ENCODE data around the gene KBTBD8. TPM values are rescaled to one million over a fixed set of nuclear protein-coding genes. Genes with fewer than 3 reads are reported as not detected.
A peak's percentile ranks its signal among the peaks of the same experiment; 100 is the strongest.

KBTBD8 gene
- total RNA-seq, 2 experiments from 2014 or later: 28.5 to 30.6 TPM

DNA sequence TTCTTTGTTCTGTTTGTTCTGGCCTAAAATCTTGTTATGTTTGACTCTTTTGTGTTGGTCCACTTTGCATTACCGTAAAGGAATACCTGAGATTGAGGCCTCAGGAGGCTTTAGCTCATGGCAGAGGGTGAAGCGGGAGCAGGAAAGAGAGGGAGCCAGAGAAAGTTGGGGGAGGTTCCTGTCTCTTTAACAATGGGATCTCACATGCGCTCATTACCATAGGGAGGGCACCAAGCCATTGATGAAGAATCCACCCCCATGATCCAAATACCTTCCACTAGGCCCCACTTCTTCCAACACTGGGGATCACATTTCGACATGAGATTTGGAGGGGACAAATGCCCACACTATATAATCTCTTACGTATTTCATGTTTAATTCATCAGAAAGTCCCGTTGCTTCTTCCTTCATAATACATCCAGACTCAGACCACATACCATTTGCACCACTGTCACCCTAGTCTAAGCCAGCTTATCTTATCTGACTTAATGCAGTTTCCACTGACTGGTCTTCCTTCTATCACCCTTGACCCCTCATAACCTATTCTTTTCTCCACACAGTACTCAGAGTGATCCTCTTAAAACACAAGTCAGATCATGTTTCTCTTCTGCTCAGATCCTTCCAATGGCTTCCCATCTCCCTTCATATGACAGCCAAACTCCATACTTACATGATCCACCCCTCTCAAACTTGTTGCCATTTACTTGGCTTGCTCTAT lies 13.5 kb downstream of the KBTBD8 start:
- Mint-ChIP-seq H3K4me3 (no peak overlapping the region), H3K27ac (no peak overlapping the region), H3K36me3 (peaks cover 35% of the 10 kb centered on the region), H3K9me3 (no peaks in the 10 kb centered on the region), H3K4me1 (peaks cover 15% of the 10 kb centered on the region), H3K27me3 (no peaks in the 10 kb centered on the region)
- DNase-seq: no peak

DNA sequence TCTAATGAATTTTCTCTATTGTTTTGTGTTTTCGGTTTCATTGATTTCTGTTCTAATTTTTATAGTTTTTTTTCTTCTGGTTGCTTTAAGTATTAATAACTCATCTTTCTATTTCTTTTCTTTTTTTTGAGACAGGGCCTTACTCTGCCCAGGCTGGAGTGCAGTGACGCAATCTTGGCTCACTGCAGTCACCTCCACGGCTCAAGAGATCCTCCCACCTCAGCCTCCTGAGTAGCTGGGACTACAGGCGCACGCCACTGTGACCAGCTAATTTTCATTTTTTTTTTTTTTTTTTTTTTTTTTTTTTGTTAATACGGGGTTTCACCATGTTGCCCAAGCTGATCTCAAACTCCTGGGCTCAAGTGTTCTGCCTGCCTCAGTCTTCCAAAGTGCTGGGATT lies 14.5 kb downstream of the KBTBD8 start:
- Mint-ChIP-seq H3K27me3 (no peaks in the 10 kb centered on the region), H3K4me3 (no peak overlapping the region), H3K36me3 (peaks cover 32% of the 10 kb centered on the region), H3K4me1 (peaks cover 24% of the 10 kb centered on the region), H3K9me3 (no peaks in the 10 kb centered on the region), H3K27ac (no peak overlapping the region)
- DNase-seq: no peak

DNA sequence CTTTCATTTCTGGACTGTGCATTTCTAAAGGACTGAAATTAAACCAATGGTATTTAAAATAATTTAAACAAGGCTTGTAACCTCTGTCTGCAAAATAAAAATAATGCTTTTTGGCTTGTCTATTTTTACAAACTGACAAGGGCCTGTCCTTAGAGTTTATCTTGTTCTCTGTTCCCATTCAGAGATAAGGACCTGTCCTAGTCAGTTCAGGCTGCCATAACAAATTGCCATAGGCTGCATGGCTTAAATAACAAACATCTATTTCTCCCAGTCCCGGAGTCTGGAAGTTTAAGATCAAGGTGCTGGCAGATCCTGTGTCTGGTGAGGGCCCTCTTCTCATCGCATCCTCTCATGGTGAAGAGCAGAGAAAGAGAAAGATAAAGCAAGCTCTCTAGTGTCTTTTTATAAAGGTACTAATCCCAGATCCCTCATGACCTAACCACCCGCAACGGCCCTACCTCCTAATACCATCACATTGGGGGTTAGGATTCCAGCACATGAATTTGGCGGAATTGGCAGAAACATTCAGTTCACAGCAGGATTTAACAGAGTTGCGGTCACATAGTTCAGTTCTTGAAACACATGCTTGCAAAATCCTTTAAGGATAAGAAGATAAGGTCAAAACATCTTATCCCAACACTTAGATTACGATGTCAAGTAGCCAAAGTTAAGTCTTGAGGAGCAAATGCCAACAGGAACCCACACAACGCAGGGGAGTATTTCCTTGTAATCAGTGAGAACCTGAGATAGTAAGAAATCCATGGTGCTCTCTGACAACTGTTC lies 17.8 kb downstream of the KBTBD8 start:
- no peaks in the 10 kb centered on the region for H3K9me3 Mint-ChIP-seq
- no peaks in the 10 kb centered on the region for H3K27me3 Mint-ChIP-seq
- H3K36me3 Mint-ChIP-seq: peaks cover 14% of the 10 kb centered on the region
- H3K4me3 Mint-ChIP-seq: no peak overlapping the region
- peaks cover 28% of the 10 kb centered on the region for H3K4me1 Mint-ChIP-seq
- no peak for DNase-seq
- peak overlapping the region; percentile 11 for H3K27ac Mint-ChIP-seq

DNA sequence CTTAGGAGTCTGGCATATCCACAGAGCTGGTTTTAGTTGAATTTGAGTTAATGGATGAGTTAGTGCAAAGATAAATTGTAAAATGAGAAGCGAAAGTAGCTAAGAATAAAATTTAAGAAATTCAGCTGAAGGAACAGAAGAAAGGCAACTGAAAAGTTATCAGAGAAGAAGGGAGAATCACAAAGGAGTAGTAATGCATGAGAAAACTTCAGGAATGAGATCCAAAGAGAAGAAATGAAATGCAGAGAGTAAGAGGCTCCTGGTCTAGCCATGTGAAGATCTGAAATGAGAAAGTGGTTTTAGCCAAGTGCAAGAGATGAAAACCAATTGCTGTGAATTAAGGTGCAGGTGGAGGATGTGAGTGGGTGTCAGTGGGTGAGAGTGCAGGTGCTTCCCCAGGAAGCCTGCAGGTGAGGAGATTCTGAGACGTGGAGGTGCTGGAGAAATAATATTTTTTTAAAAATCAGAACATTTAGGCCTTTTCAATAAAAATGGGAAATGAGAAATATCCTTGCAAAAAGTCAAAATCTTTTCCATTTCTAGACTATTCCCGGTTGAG lies 18.5 kb downstream of the KBTBD8 start:
- no peaks in the 10 kb centered on the region for H3K9me3 Mint-ChIP-seq
- H3K4me1 Mint-ChIP-seq: peaks cover 28% of the 10 kb centered on the region
- no peak overlapping the region for H3K4me3 Mint-ChIP-seq
- H3K36me3 Mint-ChIP-seq: peaks cover 12% of the 10 kb centered on the region
- no peaks in the 10 kb centered on the region for H3K27me3 Mint-ChIP-seq
- H3K27ac Mint-ChIP-seq: peak overlapping the region; percentile 16
- no peak for DNase-seq

DNA sequence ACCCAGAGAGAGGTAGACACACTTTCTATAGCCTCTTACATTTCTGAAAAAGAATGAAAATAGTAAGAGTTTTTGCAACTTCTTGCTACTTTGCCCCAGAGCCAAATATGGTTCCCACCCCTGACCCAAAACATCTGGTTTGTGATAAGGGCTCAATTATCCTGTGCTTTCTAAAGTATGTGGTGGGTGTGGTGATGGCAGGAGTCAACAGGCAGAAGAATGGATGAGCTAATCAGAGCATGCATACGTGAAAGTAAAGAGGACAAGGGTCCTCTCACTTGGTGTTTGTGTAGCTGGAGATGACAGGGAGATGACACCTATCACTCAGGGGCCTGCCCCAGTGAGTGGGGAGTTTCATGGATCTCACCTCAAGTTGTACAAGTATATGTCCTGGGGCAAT lies 19.1 kb downstream of the KBTBD8 start:
- Mint-ChIP-seq H3K9me3 (no peaks in the 10 kb centered on the region), H3K4me3 (no peak overlapping the region), H3K36me3 (peaks cover 6% of the 10 kb centered on the region), H3K4me1 (peaks cover 28% of the 10 kb centered on the region), H3K27me3 (no peaks in the 10 kb centered on the region), H3K27ac (no peak overlapping the region)
- no peak for DNase-seq

DNA sequence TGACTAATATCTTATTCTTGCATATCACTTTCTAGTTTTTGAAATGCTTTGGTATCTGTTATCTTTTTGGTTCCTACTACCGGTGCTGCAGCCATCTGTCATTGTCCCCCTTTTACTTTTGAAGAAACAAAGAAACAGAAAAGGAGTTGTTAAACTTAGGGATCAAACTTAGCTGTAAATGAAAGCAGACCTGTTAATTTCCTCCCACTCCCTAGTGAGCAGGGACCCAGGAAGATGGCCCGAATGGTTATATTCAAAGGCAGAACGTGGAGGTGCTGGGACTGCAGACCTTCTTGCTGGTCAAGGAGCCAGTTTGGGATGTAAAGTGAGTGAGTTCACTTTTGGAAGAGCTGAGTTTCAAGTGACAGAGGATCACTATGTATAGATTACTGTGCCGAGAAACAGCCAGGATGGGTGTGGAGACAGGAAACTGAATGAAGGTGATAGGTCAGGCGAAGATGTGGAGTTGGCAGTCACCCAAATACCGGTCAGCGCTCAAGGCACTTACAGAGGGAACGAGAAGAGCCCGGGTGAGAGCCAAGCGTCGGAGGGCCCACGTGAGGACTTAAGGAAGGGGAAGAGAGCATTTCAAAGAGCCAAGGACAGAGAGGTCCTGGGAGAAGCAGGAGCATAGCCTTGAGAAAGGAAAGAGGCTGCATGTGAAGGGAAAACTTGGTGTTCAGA lies 20.1 kb downstream of the KBTBD8 start:
- no peak for DNase-seq
- no peaks in the 10 kb centered on the region for H3K27me3 Mint-ChIP-seq
- H3K4me3 Mint-ChIP-seq: no peak overlapping the region
- H3K27ac Mint-ChIP-seq: no peak overlapping the region
- H3K4me1 Mint-ChIP-seq: peaks cover 28% of the 10 kb centered on the region
- no peaks in the 10 kb centered on the region for H3K9me3 Mint-ChIP-seq
- H3K36me3 Mint-ChIP-seq: peaks cover 2% of the 10 kb centered on the region

DNA sequence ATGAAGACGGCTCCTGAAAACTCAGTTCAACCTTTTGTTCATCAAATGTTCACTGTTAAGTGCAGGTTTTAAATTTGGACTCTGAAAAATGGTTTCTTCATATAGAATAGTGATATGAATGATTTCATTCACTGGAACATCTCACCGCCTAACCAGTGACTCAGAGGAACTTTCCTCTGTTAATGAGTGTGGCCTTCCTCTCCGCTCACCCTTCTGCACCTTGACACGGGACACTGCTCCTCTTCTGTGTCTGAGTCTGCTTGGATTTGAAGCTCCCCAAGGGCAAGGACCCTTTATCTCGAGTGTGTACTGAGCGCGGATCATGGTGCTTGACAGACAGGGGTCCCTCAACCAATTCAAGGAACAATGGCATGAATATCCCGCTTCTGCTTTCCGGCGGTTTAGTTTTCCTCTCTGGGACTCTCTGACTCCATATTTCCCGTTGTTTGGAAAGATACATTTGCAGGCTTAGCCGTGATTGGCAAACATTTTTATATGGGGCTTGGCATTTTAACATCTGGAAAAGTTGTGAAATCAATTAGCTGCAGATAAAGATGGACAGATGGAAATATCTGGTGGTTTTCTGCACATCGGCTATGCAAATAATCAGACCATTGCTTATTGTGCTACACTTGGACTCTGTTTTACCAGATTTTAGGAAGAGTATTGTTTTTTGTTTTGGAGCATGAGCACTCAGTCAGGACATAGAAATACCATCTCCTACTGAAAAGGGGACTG lies 20.9 kb downstream of the KBTBD8 start:
- Mint-ChIP-seq H3K4me1 (peaks cover 28% of the 10 kb centered on the region), H3K9me3 (no peaks in the 10 kb centered on the region), H3K36me3 (peaks cover 2% of the 10 kb centered on the region), H3K27me3 (no peaks in the 10 kb centered on the region), H3K27ac (no peak overlapping the region), H3K4me3 (no peak overlapping the region)
- no peak for DNase-seq

DNA sequence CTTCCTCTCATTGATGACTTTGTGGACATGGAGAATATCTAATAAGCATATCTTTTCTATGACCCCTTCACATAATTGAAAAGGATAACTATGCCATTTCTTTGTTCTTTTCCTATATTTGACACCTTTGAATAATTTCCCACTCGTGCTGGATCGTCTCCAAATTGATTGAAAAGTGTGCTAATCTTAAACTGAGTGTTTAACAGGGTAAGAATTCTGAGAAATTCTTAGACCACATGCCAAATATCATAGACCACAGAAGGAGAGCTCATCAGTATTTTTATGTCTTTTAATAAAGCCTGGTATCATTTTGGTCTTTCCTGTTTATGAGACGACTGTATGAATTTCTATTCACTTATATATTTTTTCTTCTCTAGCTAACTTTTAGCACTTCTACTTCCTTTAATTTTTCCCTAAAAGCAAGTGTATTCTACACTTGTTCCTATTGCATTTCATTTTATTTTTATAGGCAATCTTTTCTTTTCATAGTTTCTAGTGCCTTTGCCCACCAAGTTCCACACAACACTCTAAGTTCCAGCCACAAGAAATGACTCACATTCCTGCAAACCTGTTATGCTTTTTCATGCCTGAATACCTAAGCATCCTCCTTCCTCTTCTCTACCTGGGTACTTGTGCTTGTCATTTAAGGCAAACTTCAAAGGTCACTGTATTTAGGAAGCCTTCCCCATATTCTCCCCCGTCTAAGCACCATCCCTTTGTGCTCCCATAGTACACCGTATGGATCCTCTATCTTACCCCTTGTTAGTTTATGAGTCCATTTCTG lies 30.1 kb downstream of the KBTBD8 start:
- Mint-ChIP-seq H3K4me3 (no peak overlapping the region), H3K27ac (no peak overlapping the region), H3K4me1 (peaks cover 8% of the 10 kb centered on the region), H3K27me3 (no peaks in the 10 kb centered on the region), H3K36me3 (no peaks in the 10 kb centered on the region), H3K9me3 (no peaks in the 10 kb centered on the region)
- DNase-seq: no peak

DNA sequence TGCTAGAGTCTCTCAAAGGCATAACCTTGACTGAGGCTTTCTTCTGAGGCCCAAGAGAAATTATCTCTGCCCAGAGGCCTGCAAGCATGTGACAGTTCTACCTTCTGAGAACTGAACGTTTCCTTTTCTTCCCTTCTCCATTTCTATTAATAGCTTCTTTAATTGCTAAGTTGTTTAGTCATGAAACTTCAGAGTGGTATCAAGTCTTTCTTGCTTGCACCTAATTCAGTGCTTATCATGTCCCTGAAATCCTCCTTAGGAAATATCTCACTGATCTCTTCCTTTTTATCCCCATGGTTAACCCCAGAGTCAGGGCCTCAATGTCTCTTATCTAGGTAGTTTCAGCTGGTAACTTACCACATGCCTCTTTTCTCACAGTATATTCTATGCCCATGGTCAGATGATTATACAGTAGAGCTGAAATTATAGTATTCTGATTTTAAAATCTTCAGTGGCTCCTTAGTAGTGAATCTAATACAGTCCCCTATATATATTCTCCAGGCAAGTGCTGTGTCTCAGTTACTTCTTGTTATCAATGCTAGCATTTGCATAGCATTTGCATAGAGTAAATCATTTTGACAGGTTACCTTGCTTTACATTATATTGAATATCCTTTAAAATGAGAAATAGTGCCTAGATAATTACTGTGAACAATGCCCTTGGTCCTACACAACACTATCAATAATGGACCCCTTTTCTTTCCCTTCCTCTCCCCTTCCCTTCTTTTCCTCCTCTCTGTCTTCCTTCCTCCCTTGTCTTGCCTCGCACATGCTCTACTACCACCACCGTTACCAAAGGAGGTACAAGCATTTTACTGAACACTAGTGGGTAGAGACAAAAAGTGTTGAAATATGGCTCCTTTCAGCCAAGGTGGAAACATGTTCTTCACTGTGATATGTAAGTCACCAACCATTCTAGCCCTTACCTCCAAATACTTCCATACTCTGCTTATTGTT lies 33.0 kb downstream of the KBTBD8 start:
- H3K36me3 Mint-ChIP-seq: no peaks in the 10 kb centered on the region
- no peak overlapping the region for H3K4me3 Mint-ChIP-seq
- H3K4me1 Mint-ChIP-seq: peaks cover 8% of the 10 kb centered on the region
- no peaks in the 10 kb centered on the region for H3K9me3 Mint-ChIP-seq
- no peaks in the 10 kb centered on the region for H3K27me3 Mint-ChIP-seq
- H3K27ac Mint-ChIP-seq: no peak overlapping the region
- DNase-seq: no peak

DNA sequence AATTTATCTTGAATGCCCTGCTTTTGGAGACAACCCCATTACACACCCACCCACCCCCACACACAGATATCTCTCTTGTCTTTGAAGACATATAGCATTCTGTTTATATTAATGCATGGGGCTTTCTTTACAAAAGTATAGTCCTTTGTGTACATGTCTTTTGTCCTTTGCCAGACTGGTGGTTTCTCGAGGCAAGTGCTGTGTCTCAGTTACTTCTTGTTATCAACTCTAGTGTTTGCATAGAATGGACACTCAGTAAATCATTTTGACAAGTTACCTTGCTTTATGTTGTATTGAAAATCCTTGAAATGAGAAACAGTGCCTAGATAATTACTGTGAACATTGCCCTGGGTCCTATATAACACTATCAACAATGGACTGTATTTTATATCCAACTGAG lies 33.9 kb downstream of the KBTBD8 start:
- no peak for DNase-seq
- Mint-ChIP-seq H3K27ac (no peak overlapping the region), H3K4me1 (peaks cover 8% of the 10 kb centered on the region), H3K36me3 (no peaks in the 10 kb centered on the region), H3K9me3 (no peaks in the 10 kb centered on the region), H3K4me3 (no peak overlapping the region), H3K27me3 (no peaks in the 10 kb centered on the region)

DNA sequence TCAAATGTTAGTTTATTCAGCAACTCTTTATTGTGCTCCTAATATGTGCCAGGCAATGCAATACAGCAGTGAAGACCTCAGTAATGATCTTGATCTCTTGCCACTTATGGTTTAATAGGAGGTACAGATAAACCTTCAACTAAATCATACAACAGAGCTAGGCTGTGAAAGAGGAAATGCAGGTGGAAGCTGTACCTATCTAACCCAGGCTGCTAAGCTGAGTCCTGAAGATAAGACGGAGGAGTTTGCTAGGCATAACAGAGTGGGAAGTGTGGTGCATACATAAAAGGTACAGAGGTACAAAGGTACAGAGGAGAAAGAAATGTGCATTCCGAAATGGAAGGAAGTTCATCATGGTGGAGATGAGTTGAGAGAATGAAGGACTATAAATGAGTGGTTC lies 35.0 kb downstream of the KBTBD8 start:
- Mint-ChIP-seq H3K4me1 (peaks cover 6% of the 10 kb centered on the region), H3K27me3 (no peaks in the 10 kb centered on the region)

DNA sequence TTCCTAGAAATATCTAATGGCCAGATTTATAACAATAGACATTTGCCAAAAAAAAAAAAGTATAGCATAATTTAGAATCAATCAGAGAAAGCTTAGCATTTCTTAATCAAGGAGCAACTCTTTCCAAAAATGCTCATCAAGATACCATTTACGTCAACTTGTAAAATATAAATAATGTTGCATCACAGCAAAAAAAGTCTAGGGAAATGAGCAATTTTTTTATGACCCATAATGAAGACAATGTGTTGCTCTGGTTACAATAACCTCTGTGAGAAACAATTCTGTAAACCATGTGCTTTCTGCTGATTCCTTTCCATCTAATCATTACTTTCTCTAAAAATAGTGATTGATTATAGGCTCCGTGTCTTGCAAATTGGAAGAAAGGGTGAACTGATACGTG lies 36.3 kb downstream of the KBTBD8 start:
- Mint-ChIP-seq H3K36me3 (no peaks in the 10 kb centered on the region), H3K27me3 (no peaks in the 10 kb centered on the region), H3K27ac (no peak overlapping the region), H3K4me3 (no peak overlapping the region), H3K4me1 (no peaks in the 10 kb centered on the region), H3K9me3 (no peaks in the 10 kb centered on the region)
- no peak for DNase-seq

More for the DNA sequence above, 35.0 kb downstream of the KBTBD8 start:
- no peak for DNase-seq
- no peak overlapping the region for H3K27ac Mint-ChIP-seq
- no peaks in the 10 kb centered on the region for H3K36me3 Mint-ChIP-seq
- H3K4me3 Mint-ChIP-seq: no peak overlapping the region
- H3K9me3 Mint-ChIP-seq: no peaks in the 10 kb centered on the region

DNA sequence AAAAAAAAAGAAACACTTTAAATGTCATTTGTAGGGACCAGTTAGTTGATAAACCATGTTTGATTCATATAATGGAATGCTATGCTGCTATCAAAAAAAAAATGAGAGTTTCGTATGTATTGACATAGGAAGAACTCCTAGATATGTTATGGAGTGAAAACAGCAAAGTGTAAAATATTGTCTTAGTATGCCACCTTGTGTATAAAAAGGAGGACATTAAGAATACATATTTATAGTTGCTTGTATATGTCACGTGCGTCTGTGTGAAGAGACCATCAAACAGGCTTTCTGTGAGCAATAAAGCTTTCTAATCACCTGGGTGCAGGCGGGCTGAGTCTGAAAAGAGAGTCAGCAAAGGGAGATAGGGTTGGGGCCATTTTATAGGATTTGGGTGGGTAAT lies 39.5 kb downstream of the KBTBD8 start:
- Mint-ChIP-seq H3K4me1 (no peaks in the 10 kb centered on the region), H3K36me3 (no peaks in the 10 kb centered on the region), H3K9me3 (no peaks in the 10 kb centered on the region), H3K27me3 (no peaks in the 10 kb centered on the region), H3K27ac (no peak overlapping the region), H3K4me3 (no peak overlapping the region)
- no peak for DNase-seq

All from activated naive CD8-positive, alpha-beta T cell treated with anti-CD3 and anti-CD28 coated beads for 36 hours (primary cell).